Lower lobe of right lung (tissue), 2 donors: Measurements from ENCODE around the gene EPS8L2. TPM values are rescaled to one million over a fixed set of nuclear protein-coding genes. Genes with fewer than 3 reads are reported as not detected.

Experiments
- ATAC-seq, 2 donors: fragments of 200-7000 bp; cut with Tn5 transposase; one replicate each; pipeline ENCODE4 v1.9.1; 2020 to 2022; ENCODE audit warnings: mild to moderate bottlenecking in 2 of 2, moderate library complexity in 2 of 2
- DNase-seq: peaks from one replicate; pipeline ENCODE4 v3.0.0-alpha.2; 2020
- H3K27ac ChIP-seq: fragments of 200-600 bp; one replicate; pipeline ENCODE4 v1.8.0; 2022
- H3K27me3 ChIP-seq: fragments of 200-600 bp; one replicate; pipeline ENCODE4 v1.8.0; 2022; ENCODE audit warnings: low read depth
- H3K36me3 ChIP-seq: fragments of 200-600 bp; one replicate; pipeline ENCODE4 v1.8.0; 2022; ENCODE audit warnings: mild to moderate bottlenecking
- H3K4me1 ChIP-seq: fragments of 200-600 bp; one replicate; pipeline ENCODE4 v1.8.0; 2022
- H3K4me3 ChIP-seq: fragments of 200-600 bp; one replicate; pipeline ENCODE4 v1.8.0; 2022; ENCODE audit warnings: mild to moderate bottlenecking
- H3K9me3 ChIP-seq: fragments of 200-600 bp; one replicate; pipeline ENCODE4 v1.8.0; 2022
- intact Hi-C: fragments of 100-400 bp; cut with DNase I; formaldehyde crosslinking; loops from one replicate; pipeline ENCODE4 v1.11.0; 2022
- total RNA-seq: library from RNA; stranded (reverse); fragmentation: NEBNext Ultra II Directional; extraction: Animal tissue kit (Norgen Biotek cat#: 25700); gene quantifications from one replicate; pipeline ENCODE4 v1.2.1, GENCODE V29; 2021
- TF ChIP-seq, protein P1 (sequence below): fragments of 200-600 bp; IDR thresholded peaks from one replicate; pipeline ENCODE4 v1.8.0; 2022; ENCODE audit warnings: antibody characterized with exemption, mild to moderate bottlenecking
- donor health status: DM: no; HTN: yes; CAD: no; lungs with severe emphysema.

Gene EPS8L2
- total RNA-seq, 1 donor from 2014 or later, result 156 TPM

DNA sequence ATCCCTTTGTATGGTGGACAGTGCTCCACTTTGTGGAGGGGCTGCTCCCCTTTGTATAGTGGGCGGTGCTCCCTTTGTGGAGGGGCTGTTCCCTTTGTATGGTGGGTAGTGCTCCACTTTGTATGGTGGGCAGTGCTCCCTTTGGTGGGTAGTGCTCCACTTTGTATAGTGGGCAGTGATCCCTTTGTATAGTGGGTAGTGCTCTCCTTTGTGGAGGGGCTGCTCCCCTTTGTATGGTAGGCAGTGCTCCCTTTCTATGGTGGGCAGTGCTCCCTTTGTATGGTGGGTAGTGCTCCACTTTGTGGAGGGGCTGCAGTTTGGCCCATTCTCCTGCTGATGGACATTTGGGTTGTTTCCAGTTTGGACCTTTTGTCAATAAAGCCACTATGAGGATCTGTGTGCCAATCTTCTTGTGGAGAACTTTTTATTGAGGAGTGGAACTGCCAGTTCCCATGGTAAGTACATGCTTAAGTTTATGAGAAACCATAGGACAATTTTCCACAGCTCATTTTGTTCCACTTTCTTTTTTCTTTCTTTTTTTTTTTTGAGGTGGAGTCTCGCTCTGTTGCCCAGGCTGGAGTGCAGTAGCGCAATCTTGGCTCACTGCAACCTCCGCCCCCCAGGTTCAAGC is 36.7 kb downstream of the EPS8L2 start:
- ATAC-seq, result no peak
- Histone ChIP-seq H3K27me3 (no peaks in the 10 kb centered on the region), H3K36me3 (no peaks in the 10 kb centered on the region), H3K27ac (no peak overlapping the region), H3K4me1 (peaks cover 11% of the 10 kb centered on the region), H3K4me3 (no peak overlapping the region), H3K9me3 (no peaks in the 10 kb centered on the region)
- intact Hi-C loops, result no loop called here
- no peak for DNase-seq
- TF ChIP-seq, protein P1, sequence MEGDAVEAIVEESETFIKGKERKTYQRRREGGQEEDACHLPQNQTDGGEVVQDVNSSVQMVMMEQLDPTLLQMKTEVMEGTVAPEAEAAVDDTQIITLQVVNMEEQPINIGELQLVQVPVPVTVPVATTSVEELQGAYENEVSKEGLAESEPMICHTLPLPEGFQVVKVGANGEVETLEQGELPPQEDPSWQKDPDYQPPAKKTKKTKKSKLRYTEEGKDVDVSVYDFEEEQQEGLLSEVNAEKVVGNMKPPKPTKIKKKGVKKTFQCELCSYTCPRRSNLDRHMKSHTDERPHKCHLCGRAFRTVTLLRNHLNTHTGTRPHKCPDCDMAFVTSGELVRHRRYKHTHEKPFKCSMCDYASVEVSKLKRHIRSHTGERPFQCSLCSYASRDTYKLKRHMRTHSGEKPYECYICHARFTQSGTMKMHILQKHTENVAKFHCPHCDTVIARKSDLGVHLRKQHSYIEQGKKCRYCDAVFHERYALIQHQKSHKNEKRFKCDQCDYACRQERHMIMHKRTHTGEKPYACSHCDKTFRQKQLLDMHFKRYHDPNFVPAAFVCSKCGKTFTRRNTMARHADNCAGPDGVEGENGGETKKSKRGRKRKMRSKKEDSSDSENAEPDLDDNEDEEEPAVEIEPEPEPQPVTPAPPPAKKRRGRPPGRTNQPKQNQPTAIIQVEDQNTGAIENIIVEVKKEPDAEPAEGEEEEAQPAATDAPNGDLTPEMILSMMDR, result no peak

DNA sequence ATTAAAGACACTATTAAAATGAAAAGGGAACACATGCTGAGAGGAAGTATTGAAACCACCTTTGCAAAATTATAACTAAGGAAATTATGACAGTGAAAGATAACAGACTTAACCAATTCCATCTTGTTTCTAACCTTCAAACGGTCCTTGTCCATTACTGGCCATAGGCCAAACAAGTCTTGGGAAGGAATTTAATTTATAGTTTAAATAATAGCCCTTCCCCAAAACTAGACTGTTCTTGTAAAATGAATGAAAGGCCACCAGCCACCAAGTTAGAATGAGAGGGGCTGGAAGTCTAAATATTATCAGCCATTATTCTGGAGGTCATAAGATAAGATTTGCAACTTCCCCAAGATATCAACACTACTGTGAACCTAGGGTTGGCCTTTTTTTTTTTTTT is 39.4 kb downstream of the EPS8L2 start:
- Histone ChIP-seq H3K27me3 (no peaks in the 10 kb centered on the region), H3K27ac (no peak overlapping the region), H3K4me1 (peaks cover 32% of the 10 kb centered on the region), H3K4me3 (no peak overlapping the region), H3K36me3 (no peaks in the 10 kb centered on the region), H3K9me3 (no peaks in the 10 kb centered on the region)
- intact Hi-C loops, result no loop called here
- ATAC-seq (no peak), DNase-seq (no peak)
- TF ChIP-seq, protein P1, result no peak

DNA sequence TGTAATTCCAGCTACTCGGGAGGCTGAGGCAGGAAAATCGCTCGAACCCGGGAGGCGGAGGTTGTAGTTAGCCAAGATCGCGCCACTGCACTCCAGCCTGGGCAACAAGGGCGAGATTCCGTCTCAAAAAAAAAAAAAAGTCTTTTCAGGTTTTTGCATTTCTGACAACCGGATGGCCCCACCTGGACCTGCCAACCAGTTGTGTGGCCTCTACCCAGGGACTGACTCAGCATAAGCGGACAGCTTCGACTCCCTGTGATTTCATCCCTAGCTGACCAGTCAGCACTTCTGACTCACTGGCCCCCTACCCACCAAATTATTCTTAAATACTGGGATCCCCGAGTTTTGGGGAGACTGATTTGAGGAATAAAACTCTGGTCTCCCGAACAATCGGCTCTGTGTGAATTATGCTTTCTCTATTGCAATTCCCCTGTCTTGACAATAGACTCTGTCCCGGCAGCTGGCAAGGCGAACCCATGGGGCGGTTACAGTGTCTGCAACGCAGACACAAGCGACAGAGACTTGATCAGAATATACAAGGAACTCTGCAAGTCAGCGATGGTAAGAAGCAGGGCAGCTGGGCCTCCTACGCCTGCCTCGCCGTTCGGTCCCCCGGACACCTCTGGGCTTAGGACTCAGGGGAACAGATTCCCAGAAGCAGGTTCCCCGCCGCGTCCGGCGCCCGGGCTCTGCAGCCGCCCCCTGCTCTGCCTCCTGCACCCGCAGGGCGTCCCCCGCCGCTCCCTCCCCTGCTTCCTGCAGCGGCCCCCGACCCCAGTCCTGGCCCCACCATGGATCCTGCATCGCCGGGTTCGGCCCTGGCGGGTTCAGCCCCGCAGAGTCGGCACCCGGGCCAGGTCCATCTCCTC is 40.5 kb downstream of the EPS8L2 start:
- ATAC-seq (peak in 1 of 2 donors; percentile 34), DNase-seq (no peak)
- Histone ChIP-seq H3K27ac (peak overlapping the region; percentile 93), H3K36me3 (no peaks in the 10 kb centered on the region), H3K4me3 (peak overlapping the region; percentile 93), H3K9me3 (no peaks in the 10 kb centered on the region), H3K27me3 (no peaks in the 10 kb centered on the region), H3K4me1 (peaks cover 32% of the 10 kb centered on the region)
- TF ChIP-seq, protein P1, result no peak
- intact Hi-C loops, result no loop called here

DNA sequence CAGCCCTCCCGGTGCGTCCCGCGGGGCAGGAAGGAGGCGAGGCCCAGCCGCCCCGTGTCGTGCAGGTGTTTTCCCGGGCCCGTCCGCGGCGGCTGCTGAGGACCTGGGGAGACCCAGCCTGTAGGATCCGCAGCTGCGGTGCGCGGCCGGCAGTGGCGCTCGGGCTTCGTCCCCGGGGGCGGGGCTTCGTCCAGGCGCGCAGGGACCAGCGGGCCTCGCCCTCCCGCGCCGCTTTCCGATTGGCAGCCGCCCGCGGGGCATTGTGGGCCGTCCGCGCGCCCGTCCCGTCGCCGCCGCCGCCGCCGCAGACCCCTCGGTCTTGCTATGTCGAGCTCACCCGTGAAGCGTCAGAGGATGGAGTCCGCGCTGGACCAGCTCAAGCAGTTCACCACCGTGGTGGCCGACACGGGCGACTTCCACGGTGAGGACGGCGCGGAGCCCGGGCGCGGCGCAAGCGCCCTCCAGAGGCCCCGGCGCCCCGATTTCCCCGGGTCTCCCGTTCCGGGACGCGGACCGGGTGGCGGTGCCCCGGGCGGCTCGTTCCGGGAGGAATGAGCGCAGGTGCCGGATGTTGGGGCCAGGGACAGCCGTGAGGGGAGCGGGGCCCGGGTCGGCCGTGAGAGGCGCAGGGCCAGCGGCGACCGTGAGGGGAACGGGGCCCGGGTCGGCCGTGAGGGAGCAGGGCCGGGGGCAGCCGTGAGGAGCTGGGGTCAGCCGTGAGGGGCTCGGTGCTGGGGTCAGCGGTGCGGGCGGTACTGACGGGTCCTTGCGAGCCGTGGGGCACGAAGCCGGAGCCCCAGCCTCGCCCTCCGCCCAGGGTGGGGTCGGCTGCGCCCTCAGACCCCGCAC is 41.4 kb downstream of the EPS8L2 start, which contains the start of gene TALDO1:
Gene TALDO1, plus strand, starts transcription at position 307 of the 849 bp plus-strand sequence. Its CDS starts 18 bp downstream, at position 325.
- Histone ChIP-seq H3K4me3 (peak within 1 kb of the TSS; percentile 93), H3K4me1 (peaks cover 32% of the 10 kb centered on the region), H3K27ac (peak within 1 kb of the TSS; percentile 93), H3K27me3 (no peaks in the 10 kb centered on the region), H3K9me3 (no peaks in the 10 kb centered on the region), H3K36me3 (peaks cover 2% of the 10 kb centered on the region)
- intact Hi-C loops, result no loop called here
- DNase-seq (peak; percentile 96), ATAC-seq (peak; percentile 98 to 99)
- TF ChIP-seq, protein P1, result peak; percentile 39

DNA sequence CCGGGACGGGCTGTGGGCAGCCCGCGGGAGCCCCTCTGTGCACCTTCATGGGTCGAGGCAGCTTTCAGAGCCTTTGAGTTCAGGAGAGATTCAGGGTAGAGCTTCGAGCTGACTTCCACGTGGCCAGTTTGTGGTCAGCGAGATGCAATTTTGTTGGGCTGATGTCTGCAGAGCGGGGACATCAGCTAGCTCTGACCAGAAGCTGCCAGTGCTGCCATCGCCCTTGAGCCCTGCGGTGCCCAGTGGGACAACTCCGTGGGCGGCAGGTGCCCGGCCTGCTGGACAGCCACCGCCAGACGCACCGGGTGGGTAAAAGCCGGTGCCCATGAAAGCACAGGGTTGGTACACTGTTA is 42.0 kb downstream of the EPS8L2 start:
- TF ChIP-seq, protein P1, result no peak
- H3K4me1 ChIP-seq, result peaks cover 32% of the 10 kb centered on the region
- peak; percentile 60 for DNase-seq

More for the DNA sequence above, 42.0 kb downstream of the EPS8L2 start:
- intact Hi-C loops, result no loop called here
- Histone ChIP-seq H3K27me3 (no peaks in the 10 kb centered on the region), H3K9me3 (no peaks in the 10 kb centered on the region), H3K27ac (peak overlapping the region; percentile 93), H3K4me3 (peak overlapping the region; percentile 93), H3K36me3 (peaks cover 7% of the 10 kb centered on the region)
- peak; percentile 41 for ATAC-seq
